Left lung (tissue), 10 donors: ENCODE results near the gene GFM1. TPM values are rescaled to one million over a fixed set of nuclear protein-coding genes. Genes with fewer than 3 reads are reported as not detected.
"Not testable (repeated sequence)": the region's sequence is repeated elsewhere in the genome, so short reads cannot be mapped to it uniquely, and the experiment has no call there.

Experiments
- ATAC-seq: fragments of 200-7000 bp; cut with Tn5 transposase; one replicate; pipeline ENCODE4 v1.9.1; 2020; ENCODE audit warnings: moderate library complexity
- DNase-seq, 4 donors: peaks; one replicate each; pipeline ENCODE4 v3.0.0-alpha.2; 2013 to 2020
- H3K27ac ChIP-seq, 2 donors: fragments of 200-600 bp; sonication (generic) in 1 of 2; one replicate each; pipeline versions ENCODE4 v1.5.0 to v1.8.0; 2020 to 2021
- H3K27me3 ChIP-seq, 2 donors: fragments of 200-600 bp; sonication (generic) in 1 of 2; one replicate each; pipeline versions ENCODE4 v1.5.0 to v1.8.0; 2020 to 2021
- H3K36me3 ChIP-seq, 2 donors: fragments of 200-600 bp; sonication (generic) in 1 of 2; one replicate each; pipeline versions ENCODE4 v1.5.0 to v1.8.0; 2020 to 2021
- H3K4me1 ChIP-seq, 2 donors: fragments of 200-600 bp; one replicate each; pipeline ENCODE4 v1.8.0; 2021
- H3K4me3 ChIP-seq, 2 donors: fragments of 200-600 bp; sonication (generic) in 1 of 2; one replicate each; pipeline versions ENCODE4 v1.5.0 to v1.8.0; 2020 to 2021; ENCODE audit warnings: mild to moderate bottlenecking in 1 of 2
- H3K9me3 ChIP-seq, 2 donors: fragments of 200-600 bp; sonication (generic) in 1 of 2; one replicate each; pipeline versions ENCODE4 v1.5.0 to v1.8.0; 2020 to 2021
- CTCF ChIP-seq, 2 donors: fragments of 200-600 bp; sonication (generic) in 1 of 2; IDR thresholded peaks; one replicate each; pipeline versions ENCODE4 v1.5.0 to v1.8.0; 2021; ENCODE audit warnings: antibody characterized with exemption in 2 of 2
- intact Hi-C, 2 donors: fragments of 100-400 bp; cut with DNase I; formaldehyde crosslinking; loops; one replicate each; pipeline versions ENCODE4 v1.11.2 to v1.14.2; 2022
- polyA plus RNA-seq, 6 donors: library from polyadenylated mRNA; unstranded; fragments of 120-200 nt; gene quantifications; one replicate each; pipeline ENCODE4 v1.2.1, GENCODE V29; 2013; ENCODE audit not compliant: insufficient read length in 6 of 6
- total RNA-seq, 2 donors: library from RNA; stranded (reverse); fragmentation: NEBNext Ultra II Directional; extraction: Animal tissue kit (Norgen Biotek cat#: 25700); gene quantifications; one replicate each; pipeline ENCODE4 v1.2.1, GENCODE V29; 2021
- donor health status: DM: no; HTN: yes; CAD: no.
- donor health status: DM: no; HTN: no; CAD: no.

GFM1 gene
- total and polyA plus RNA-seq, 8 donors = 28.9 to 63.8 (median 56.9) TPM

GRCh38 chr3:158683230-158683962 is 39.1 kb downstream of the GFM1 start:
- no peaks in the 10 kb centered on the region for H3K9me3 ChIP-seq
- TF ChIP-seq CTCF (IDR thresholded peaks at IDR 0.05) = no peak
- intact Hi-C loops = no loop called here
- peaks cover 0 to 36% of the 10 kb centered on the region in 2 donors for H3K36me3 ChIP-seq
- ATAC-seq (no peak), DNase-seq (no peak)
- no peak overlapping the region for H3K27ac ChIP-seq
- H3K4me3 ChIP-seq = no peak overlapping the region
- H3K4me1 ChIP-seq = no peaks in the 10 kb centered on the region
- no peaks in the 10 kb centered on the region for H3K27me3 ChIP-seq

- Histone ChIP-seq H3K4me1 (no peaks in the 10 kb centered on the region), H3K36me3 (peaks cover 0 to 30% of the 10 kb centered on the region in 2 donors), H3K27ac (no peak overlapping the region), H3K4me3 (no peak overlapping the region), H3K27me3 (no peaks in the 10 kb centered on the region), H3K9me3 (no peaks in the 10 kb centered on the region)
- no peak for DNase-seq
- no peak for ATAC-seq
- intact Hi-C loops = no loop called here
- no peak for TF ChIP-seq CTCF (IDR thresholded peaks at IDR 0.05)
These were observed 40.8 kb downstream of the GFM1 start for GRCh38 chr3:158685159-158685558.

GRCh38 chr3:158693866-158694456 is 49.6 kb downstream of the GFM1 start:
- intact Hi-C loops, H3K27me3 ChIP-seq, DNase-seq, ATAC-seq, H3K4me3 ChIP-seq, H3K4me1 ChIP-seq, H3K9me3 ChIP-seq, H3K27ac ChIP-seq: not testable (repeated sequence)
- H3K36me3 ChIP-seq = peaks cover 0 to 25% of the 10 kb centered on the region in 2 donors

GRCh38 chr3:158696618-158697017 is 52.3 kb downstream of the GFM1 start:
- H3K4me3 ChIP-seq = no peak overlapping the region
- H3K4me1 ChIP-seq = peaks cover 0 to 11% of the 10 kb centered on the region in 2 donors
- TF ChIP-seq CTCF (IDR thresholded peaks at IDR 0.05) = no peak
- peaks cover 0 to 9% of the 10 kb centered on the region in 2 donors for H3K36me3 ChIP-seq
- H3K27me3 ChIP-seq = no peaks in the 10 kb centered on the region
- DNase-seq (no peak), ATAC-seq (no peak)
- intact Hi-C loops = no loop called here
- no peak overlapping the region for H3K27ac ChIP-seq
- H3K9me3 ChIP-seq = no peaks in the 10 kb centered on the region

- peaks cover 0 to 12% of the 10 kb centered on the region in 2 donors for H3K36me3 ChIP-seq
- H3K27me3 ChIP-seq = no peaks in the 10 kb centered on the region
- no peak for TF ChIP-seq CTCF (IDR thresholded peaks at IDR 0.05)
- DNase-seq = no peak
- intact Hi-C loops = no loop called here
- no peak for ATAC-seq
- H3K9me3 ChIP-seq = no peaks in the 10 kb centered on the region
- H3K4me1 ChIP-seq = peaks cover 4 to 13% of the 10 kb centered on the region in 2 donors
- H3K4me3 ChIP-seq = no peak overlapping the region
- no peak overlapping the region for H3K27ac ChIP-seq
These were observed 56.2 kb downstream of the GFM1 start for GRCh38 chr3:158700559-158700958.
